Astrocyte of the cerebellum (primary cell): ENCODE data around the gene TOR1A.

Experiments used
- DNase-seq: peaks from one replicate; pipeline ENCODE4 v3.0.0-alpha.2; 2011; ENCODE audit warnings: low read depth
- H3K4me3 ChIP-seq: 2 replicates; pipeline ENCODE4 v1.5.1; 2011; ENCODE audit warnings: mild to moderate bottlenecking, low read depth, low read length, moderate library complexity
- CTCF ChIP-seq: IDR thresholded peaks from 2 replicates; pipeline ENCODE4 v1.5.1; 2012; ENCODE audit warnings: low read length, low read depth, moderate library complexity, mild to moderate bottlenecking; ENCODE audit errors: missing control alignments
- in situ Hi-C: cut with HindIII; loops from 2 replicates; pipeline ENCODE4 v1.10.0; 2017; ENCODE audit warnings: low sequenced_read_pairs

Gene TOR1A, protein sequence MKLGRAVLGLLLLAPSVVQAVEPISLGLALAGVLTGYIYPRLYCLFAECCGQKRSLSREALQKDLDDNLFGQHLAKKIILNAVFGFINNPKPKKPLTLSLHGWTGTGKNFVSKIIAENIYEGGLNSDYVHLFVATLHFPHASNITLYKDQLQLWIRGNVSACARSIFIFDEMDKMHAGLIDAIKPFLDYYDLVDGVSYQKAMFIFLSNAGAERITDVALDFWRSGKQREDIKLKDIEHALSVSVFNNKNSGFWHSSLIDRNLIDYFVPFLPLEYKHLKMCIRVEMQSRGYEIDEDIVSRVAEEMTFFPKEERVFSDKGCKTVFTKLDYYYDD

GRCh38 chr9:129823935-129824601 lies at the start of gene TOR1A:
Gene TOR1A, minus strand, starts transcription at chr9:129824136. Its CDS starts 51 bp downstream, at chr9:129824085.
- peak; percentile 86 for DNase-seq
- no peak for TF ChIP-seq CTCF
- in situ Hi-C loops, result no loop called here
- H3K4me3 ChIP-seq, result peak within 1 kb of the TSS; percentile 71

DNA sequence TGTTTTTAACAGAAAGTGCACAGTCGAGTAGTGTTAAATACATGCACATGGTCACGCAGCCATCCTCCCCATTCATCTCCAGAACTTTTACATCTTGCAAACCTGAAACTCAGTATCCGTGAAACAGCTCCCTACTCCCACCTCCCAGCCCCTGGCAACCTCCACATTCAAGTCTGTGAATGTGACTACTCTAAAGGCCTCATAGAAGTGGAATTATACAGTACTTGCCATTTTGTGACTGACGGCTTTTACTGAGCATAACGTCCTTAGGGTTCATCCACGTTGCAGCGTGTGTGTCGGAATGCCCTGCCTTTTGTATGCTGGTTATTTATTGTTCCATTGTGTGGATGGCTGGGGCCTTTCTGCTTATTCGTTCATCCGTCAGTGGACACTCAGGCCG lies 47.1 kb upstream of the TOR1A start:
- H3K4me3 ChIP-seq, result no peak overlapping the region
- no peak for DNase-seq
- in situ Hi-C loops, result no loop called here
- no peak for TF ChIP-seq CTCF

GRCh38 chr9:129869585-129870501 lies 45.9 kb upstream of the TOR1A start:
- in situ Hi-C loops, result no loop called here
- no peak for DNase-seq
- no peak overlapping the region for H3K4me3 ChIP-seq
- TF ChIP-seq CTCF, result no peak

DNA sequence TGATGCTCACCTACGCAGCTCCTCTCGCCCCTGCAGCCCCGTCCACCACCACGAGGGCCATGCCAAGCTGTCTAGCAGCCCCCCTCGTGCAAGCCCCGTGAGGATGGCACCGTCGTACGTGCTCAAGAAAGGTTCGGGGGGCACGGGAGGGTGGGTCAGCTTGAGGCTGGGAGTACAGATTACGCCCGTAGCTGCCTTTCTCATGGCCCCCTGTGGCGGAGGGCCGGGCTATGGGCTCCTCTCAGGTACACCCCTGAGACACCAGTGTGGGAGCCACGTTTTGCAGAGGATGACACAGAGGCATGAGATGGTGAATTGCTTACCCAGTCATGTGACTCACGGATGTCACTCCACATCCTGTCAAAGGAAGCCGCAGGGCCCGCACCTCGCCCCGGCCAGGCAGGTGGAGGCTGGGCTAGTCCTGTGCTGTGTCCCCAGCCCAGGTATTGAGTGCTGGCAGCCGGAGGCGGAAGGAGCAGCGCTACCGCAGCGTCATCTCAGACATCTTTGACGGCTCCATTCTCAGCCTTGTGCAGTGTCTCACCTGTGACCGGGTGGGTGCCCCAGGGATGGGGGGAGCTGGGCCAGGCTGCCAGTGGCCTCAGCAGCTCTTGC lies 45.0 kb upstream of the TOR1A start:
- H3K4me3 ChIP-seq, result no peak overlapping the region
- DNase-seq, result no peak
- TF ChIP-seq CTCF, result no peak
- in situ Hi-C loops, result no loop called here

DNA sequence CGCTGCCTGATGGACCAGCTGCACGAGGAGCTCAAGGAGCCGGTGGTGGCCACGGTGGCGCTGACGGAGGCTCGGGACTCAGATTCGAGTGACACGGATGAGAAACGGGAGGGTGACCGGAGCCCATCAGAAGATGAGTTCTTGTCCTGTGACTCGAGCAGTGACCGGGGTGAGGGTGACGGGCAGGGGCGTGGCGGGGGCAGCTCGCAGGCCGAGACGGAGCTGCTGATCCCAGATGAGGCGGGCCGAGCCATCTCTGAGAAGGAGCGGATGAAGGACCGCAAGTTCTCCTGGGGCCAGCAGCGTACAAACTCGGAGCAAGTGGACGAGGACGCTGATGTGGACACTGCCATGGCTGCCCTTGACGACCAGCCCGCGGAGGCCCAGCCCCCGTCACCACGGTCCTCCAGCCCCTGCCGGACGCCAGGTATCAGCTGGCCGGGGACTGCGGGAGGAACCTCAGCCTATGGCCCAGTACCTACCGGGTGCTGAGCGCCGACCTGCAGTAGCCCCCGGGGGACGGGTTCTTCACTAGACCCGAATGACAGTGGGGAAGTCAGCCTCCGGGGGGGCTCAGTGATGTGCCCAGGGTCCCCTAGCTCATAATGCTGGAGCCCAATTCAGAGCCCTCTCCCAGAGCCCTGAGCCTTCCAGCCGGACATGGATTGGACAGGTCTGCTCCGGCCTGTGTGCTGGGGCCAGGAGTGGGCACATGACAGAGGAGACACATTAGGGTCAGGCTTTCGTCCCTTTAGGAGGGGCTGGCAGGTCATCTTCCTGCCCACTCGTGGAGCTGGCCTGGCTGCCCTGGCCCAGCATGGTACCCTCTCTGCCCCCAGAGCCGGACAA lies 44.3 kb upstream of the TOR1A start:
- H3K4me3 ChIP-seq, result no peak overlapping the region
- no peak for DNase-seq
- TF ChIP-seq CTCF, result no peak
- in situ Hi-C loops, result no loop called here
